IMR-90 (cell line): ENCODE data around the gene UBA1. TPM values are rescaled to one million over a fixed set of nuclear protein-coding genes. Genes with fewer than 3 reads are reported as not detected.
A peak's percentile ranks its signal among the peaks of the same experiment; 100 is the strongest.

Experiments
- ATAC-seq: fragments of 200-7000 bp; cut with Tn5 transposase; 2 replicates; pipeline ENCODE4 v1.9.1; 2020; ENCODE audit warnings: low read depth, mild to moderate bottlenecking, moderate library complexity
- BruUV-seq: library from RNA; stranded (reverse); fragments of 400-500 nt; replicated peaks from 2 replicates; lab custom pipeline; 2021; lab: Mats Ljungman, UMichigan
- CTCF ChIA-PET: fragments of 300-600 bp; formaldehyde crosslinking; extraction: SDS; loops from one replicate; lab custom pipeline; 2021; ENCODE audit warnings: antibody characterized with exemption; lab: Yijun Ruan, JAX
- POLR2A ChIA-PET: fragments of 300-600 bp; sonication (Branson Sonifier 250); formaldehyde crosslinking; loops from one replicate; lab custom pipeline; 2022; ENCODE audit warnings: antibody characterized with exemption; ENCODE audit not compliant: unreplicated experiment; lab: Charles Lee
- DNase-seq: peaks from one replicate; pipeline ENCODE4 v3.0.0; 2013
- H2AFZ ChIP-seq: replicated peaks from 2 replicates; pipeline ENCODE3; 2013; ENCODE audit warnings: low read length, mild to moderate bottlenecking; ENCODE audit not compliant: poor library complexity
- H2AK5ac ChIP-seq: 2 replicates; pipeline ENCODE4 v1.6.1; 2013; ENCODE audit warnings: low read depth, low read length, inconsistent platforms
- H2AK9ac ChIP-seq: replicated peaks from 2 replicates; pipeline ENCODE3; 2013; ENCODE audit warnings: mild to moderate bottlenecking, low read depth, low read length, moderate library complexity; ENCODE audit not compliant: poor library complexity
- H2BK120ac ChIP-seq: 2 replicates; pipeline ENCODE4 v1.6.1; 2013; ENCODE audit warnings: low read depth, low read length, inconsistent platforms
- H2BK15ac ChIP-seq: 3 replicates; pipeline ENCODE4 v1.6.1; 2013; ENCODE audit warnings: low read depth, low read length, inconsistent platforms
- H2BK20ac ChIP-seq: 2 replicates; pipeline ENCODE4 v1.6.1; 2013; ENCODE audit warnings: low read depth, mild to moderate bottlenecking, inconsistent platforms, low read length, moderate library complexity
- H2BK5ac ChIP-seq: 2 replicates; pipeline ENCODE4 v1.6.1; 2013; ENCODE audit warnings: mild to moderate bottlenecking, low read depth, low read length, inconsistent platforms; ENCODE audit not compliant: poor library complexity, severe bottlenecking
- H3K14ac ChIP-seq: replicated peaks from 2 replicates; pipeline ENCODE4 v1.6.1; 2013; ENCODE audit warnings: low read depth, low read length, inconsistent platforms
- H3K18ac ChIP-seq: 2 replicates; pipeline ENCODE4 v1.6.1; 2013; ENCODE audit warnings: low read depth, low read length, control low read depth
- H3K23ac ChIP-seq: 2 replicates; pipeline ENCODE4 v1.6.1; 2013; ENCODE audit warnings: low read depth, low read length, inconsistent platforms
- H3K27ac ChIP-seq: 2 replicates; pipeline ENCODE4 v1.5.1; 2013; ENCODE audit warnings: mild to moderate bottlenecking, control low read depth, low read length; ENCODE audit not compliant: insufficient read depth
- H3K27me3 ChIP-seq: 2 replicates; pipeline ENCODE4 v1.6.1; 2013; ENCODE audit warnings: low read length; ENCODE audit not compliant: control insufficient read depth, insufficient read depth
- H3K36me3 ChIP-seq: 2 replicates; pipeline ENCODE4 v1.6.1; 2013; ENCODE audit warnings: low read length, mixed read lengths; ENCODE audit not compliant: control insufficient read depth, insufficient read depth
- H3K4ac ChIP-seq: 2 replicates; pipeline ENCODE4 v1.6.1; 2013; ENCODE audit warnings: low read depth, low read length, inconsistent platforms
- H3K4me1 ChIP-seq: 2 replicates; pipeline ENCODE4 v1.6.1; 2013; ENCODE audit warnings: low read length, mixed read lengths; ENCODE audit not compliant: control insufficient read depth, insufficient read depth
- H3K4me2 ChIP-seq: 2 replicates; pipeline ENCODE4 v1.6.1; 2013; ENCODE audit warnings: low read depth, mild to moderate bottlenecking, control low read depth, low read length, moderate library complexity
- H3K4me3 ChIP-seq: 2 replicates; pipeline ENCODE4 v1.5.1; 2013; ENCODE audit warnings: low read depth, mild to moderate bottlenecking, control low read depth, low read length, moderate library complexity; ENCODE audit not compliant: insufficient read depth
- H3K56ac ChIP-seq: 2 replicates; pipeline ENCODE4 v1.6.1; 2013; ENCODE audit warnings: low read length, inconsistent platforms; ENCODE audit not compliant: insufficient read depth; ENCODE audit errors: extremely low read depth
- H3K79me1 ChIP-seq, 2 experiments: 2 replicates each; pipeline ENCODE4 v1.6.1; 2013; ENCODE audit warnings: low read length in 2 of 2, inconsistent platforms in 1 of 2, low read depth in 1 of 2
- H3K9ac ChIP-seq: 2 replicates; pipeline ENCODE4 v1.6.1; 2013; ENCODE audit warnings: low read depth, low read length, control low read depth
- H3K9me1 ChIP-seq: 2 replicates; pipeline ENCODE4 v1.6.1; 2013; ENCODE audit warnings: low read length, inconsistent platforms; ENCODE audit not compliant: insufficient read depth
- H3K9me3 ChIP-seq: 2 replicates; pipeline ENCODE4 v1.6.1; 2013; ENCODE audit warnings: low read length; ENCODE audit not compliant: control insufficient read depth, insufficient read depth
- H4K20me1 ChIP-seq: 2 replicates; pipeline ENCODE4 v1.6.1; 2013; ENCODE audit warnings: low read length, inconsistent platforms; ENCODE audit not compliant: insufficient read depth
- H4K5ac ChIP-seq: 2 replicates; pipeline ENCODE4 v1.6.1; 2013; ENCODE audit warnings: mild to moderate bottlenecking, low read depth, low read length, control low read depth
- H4K8ac ChIP-seq, 2 experiments: 2 replicates each; pipeline ENCODE4 v1.6.1; 2013; ENCODE audit warnings: low read depth in 2 of 2, low read length in 2 of 2, control low read depth in 1 of 2, inconsistent platforms in 1 of 2
- H4K91ac ChIP-seq: 2 replicates; pipeline ENCODE4 v1.6.1; 2013; ENCODE audit warnings: low read depth, low read length, inconsistent platforms; ENCODE audit not compliant: insufficient read depth
- CHD1 ChIP-seq: IDR thresholded peaks from 2 replicates; pipeline ENCODE4 v1.6.1; 2012; ENCODE audit warnings: low read depth, low read length, improper control_type of control experiment
- FOS ChIP-seq: fragments of 150-350 bp; IDR thresholded peaks from 2 replicates; pipeline ENCODE4 v1.6.1; 2016; ENCODE audit warnings: low read depth, low read length
- MAZ ChIP-seq: IDR thresholded peaks from 2 replicates; pipeline ENCODE4 v1.6.1; 2012; ENCODE audit warnings: low read depth, mild to moderate bottlenecking, low read length, improper control_type of control experiment, moderate library complexity, borderline replicate concordance
- MXI1 ChIP-seq: IDR thresholded peaks from 2 replicates; pipeline ENCODE4 v1.6.1; 2012; ENCODE audit warnings: low read depth, mild to moderate bottlenecking, low read length, moderate library complexity, borderline replicate concordance
- NFE2L2 ChIP-seq: fragments of 150-350 bp; IDR thresholded peaks from 2 replicates; pipeline ENCODE4 v1.6.1; 2016; ENCODE audit warnings: low read depth, mild to moderate bottlenecking, low read length
- RCOR1 ChIP-seq: IDR thresholded peaks from 2 replicates; pipeline ENCODE4 v1.6.1; 2012; ENCODE audit warnings: mild to moderate bottlenecking, low read length, improper control_type of control experiment; ENCODE audit not compliant: insufficient replicate concordance
- SMC3 ChIP-seq: fragments of 150-350 bp; IDR thresholded peaks from 2 replicates; pipeline ENCODE4 v1.6.1; 2016; ENCODE audit warnings: low read depth, mild to moderate bottlenecking, antibody characterized with exemption, low read length, moderate library complexity
- WGBS, 2 experiments: methylation state at CpG; one replicate each; pipeline versions ENCODE4 v1.1.5 to v1.1.7; 2013; ENCODE audit warnings: missing lambda C conversion rate in 2 of 2; ENCODE audit not compliant: insufficient read length in 1 of 2; ENCODE audit errors: extremely low coverage in 2 of 2; 5-methylcytosine and 5-hydroxymethylcytosine counted together
- dilution Hi-C: fragments of 300-500 bp; cut with HindIII; formaldehyde crosslinking; loops from one replicate; pipeline ENCODE4 v1.14.3; 2018; ENCODE audit warnings: low sequenced_read_pairs; ENCODE audit not compliant: unreplicated experiment
- in situ Hi-C: fragments of 300-500 bp; cut with MboI; formaldehyde crosslinking; loops from 3 replicates; pipeline ENCODE4 v1.14.3; 2019; ENCODE audit warnings: low sequenced_read_pairs, inconsistent platforms, mixed read lengths
- intact Hi-C: fragments of 100-400 bp; cut with micrococcal nuclease; formaldehyde crosslinking; loops from 2 replicates; pipeline ENCODE4 v1.10.0; 2022
- polyA plus RNA-seq, 3 experiments: library from polyadenylated mRNA; depleted of rRNA; stranded (reverse); fragments of >200 nt; gene quantifications; 2 replicates each; pipeline ENCODE4 v1.2.3, GENCODE V29; 2012; ENCODE audit warnings: low replicate concordance in 1 of 3
- total RNA-seq: library from RNA; depleted of rRNA; stranded (reverse); fragments of >200 nt; gene quantifications from 2 replicates; pipeline ENCODE4 v1.2.3, GENCODE V29; 2012
- TF ChIP-seq, protein P1 (sequence below): conservative IDR thresholded peaks from 2 replicates; pipeline ENCODE4 v1.5.1; 2012; ENCODE audit warnings: mild to moderate bottlenecking, low read depth, low read length, improper control_type of control experiment
- TF ChIP-seq, protein P2 (sequence below): fragments of 150-350 bp; IDR thresholded peaks from 2 replicates; pipeline ENCODE4 v1.6.1; 2017; ENCODE audit warnings: mild to moderate bottlenecking, antibody characterized with exemption, low read length, low read depth
- TF ChIP-seq, protein P3 (sequence below): fragments of 150-350 bp; IDR thresholded peaks from 2 replicates; pipeline ENCODE4 v1.6.1; 2016; ENCODE audit warnings: low read depth, mild to moderate bottlenecking, low read length, moderate library complexity, borderline replicate concordance

The UBA1 gene
- total and polyA plus RNA-seq, 2 of the 4 experiments (the other 2 are of a cell fraction): 299 to 343 TPM

DNA sequence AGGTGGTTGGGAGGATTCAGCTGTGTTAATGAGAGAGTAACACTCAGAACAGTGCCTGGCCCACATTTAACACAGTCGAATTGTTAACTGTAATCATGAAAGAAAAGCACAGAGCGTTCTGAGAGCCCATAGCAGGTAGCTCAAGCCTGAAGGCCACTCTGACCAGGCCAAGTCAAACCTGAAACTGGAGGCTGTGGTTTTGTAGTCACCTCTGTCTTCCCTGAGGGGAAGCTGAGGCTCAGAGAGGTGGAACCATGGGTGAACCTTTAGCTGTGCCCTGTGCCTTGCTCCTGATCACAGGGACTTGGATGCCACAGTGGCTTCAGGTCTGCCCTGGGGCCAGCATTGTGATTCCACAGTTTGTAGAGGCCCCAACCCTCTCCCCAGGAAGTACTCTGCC is 16.6 kb upstream of the UBA1 start:
- H2AK9ac ChIP-seq: peak overlapping the region; percentile 23
- H3K36me3 ChIP-seq: peaks cover 48% of the 10 kb centered on the region
- in situ Hi-C loops: no loop called here
- no peak overlapping the region for H2AK5ac ChIP-seq
- H2BK5ac ChIP-seq: no peak overlapping the region
- H3K27ac ChIP-seq: no peak overlapping the region
- TF ChIP-seq FOS: no peak
- TF ChIP-seq, protein P1, sequence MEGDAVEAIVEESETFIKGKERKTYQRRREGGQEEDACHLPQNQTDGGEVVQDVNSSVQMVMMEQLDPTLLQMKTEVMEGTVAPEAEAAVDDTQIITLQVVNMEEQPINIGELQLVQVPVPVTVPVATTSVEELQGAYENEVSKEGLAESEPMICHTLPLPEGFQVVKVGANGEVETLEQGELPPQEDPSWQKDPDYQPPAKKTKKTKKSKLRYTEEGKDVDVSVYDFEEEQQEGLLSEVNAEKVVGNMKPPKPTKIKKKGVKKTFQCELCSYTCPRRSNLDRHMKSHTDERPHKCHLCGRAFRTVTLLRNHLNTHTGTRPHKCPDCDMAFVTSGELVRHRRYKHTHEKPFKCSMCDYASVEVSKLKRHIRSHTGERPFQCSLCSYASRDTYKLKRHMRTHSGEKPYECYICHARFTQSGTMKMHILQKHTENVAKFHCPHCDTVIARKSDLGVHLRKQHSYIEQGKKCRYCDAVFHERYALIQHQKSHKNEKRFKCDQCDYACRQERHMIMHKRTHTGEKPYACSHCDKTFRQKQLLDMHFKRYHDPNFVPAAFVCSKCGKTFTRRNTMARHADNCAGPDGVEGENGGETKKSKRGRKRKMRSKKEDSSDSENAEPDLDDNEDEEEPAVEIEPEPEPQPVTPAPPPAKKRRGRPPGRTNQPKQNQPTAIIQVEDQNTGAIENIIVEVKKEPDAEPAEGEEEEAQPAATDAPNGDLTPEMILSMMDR: no peak
- no peak for TF ChIP-seq MAZ
- TF ChIP-seq MXI1: no peak
- no peak for TF ChIP-seq RCOR1
- TF ChIP-seq, protein P2, sequence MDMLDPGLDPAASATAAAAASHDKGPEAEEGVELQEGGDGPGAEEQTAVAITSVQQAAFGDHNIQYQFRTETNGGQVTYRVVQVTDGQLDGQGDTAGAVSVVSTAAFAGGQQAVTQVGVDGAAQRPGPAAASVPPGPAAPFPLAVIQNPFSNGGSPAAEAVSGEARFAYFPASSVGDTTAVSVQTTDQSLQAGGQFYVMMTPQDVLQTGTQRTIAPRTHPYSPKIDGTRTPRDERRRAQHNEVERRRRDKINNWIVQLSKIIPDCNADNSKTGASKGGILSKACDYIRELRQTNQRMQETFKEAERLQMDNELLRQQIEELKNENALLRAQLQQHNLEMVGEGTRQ: no peak
- no peak for TF ChIP-seq SMC3
- TF ChIP-seq, protein P3, sequence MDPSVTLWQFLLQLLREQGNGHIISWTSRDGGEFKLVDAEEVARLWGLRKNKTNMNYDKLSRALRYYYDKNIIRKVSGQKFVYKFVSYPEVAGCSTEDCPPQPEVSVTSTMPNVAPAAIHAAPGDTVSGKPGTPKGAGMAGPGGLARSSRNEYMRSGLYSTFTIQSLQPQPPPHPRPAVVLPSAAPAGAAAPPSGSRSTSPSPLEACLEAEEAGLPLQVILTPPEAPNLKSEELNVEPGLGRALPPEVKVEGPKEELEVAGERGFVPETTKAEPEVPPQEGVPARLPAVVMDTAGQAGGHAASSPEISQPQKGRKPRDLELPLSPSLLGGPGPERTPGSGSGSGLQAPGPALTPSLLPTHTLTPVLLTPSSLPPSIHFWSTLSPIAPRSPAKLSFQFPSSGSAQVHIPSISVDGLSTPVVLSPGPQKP: no peak
- no peak for TF ChIP-seq NFE2L2
- TF ChIP-seq CHD1: no peak
- H3K4ac ChIP-seq: no peak overlapping the region
- no peak overlapping the region for H4K8ac ChIP-seq
- intact Hi-C loops: no loop called here
- H3K9me1 ChIP-seq: no peaks in the 10 kb centered on the region
- H3K56ac ChIP-seq: no peak overlapping the region
- no peak overlapping the region for H3K9ac ChIP-seq
- CTCF ChIA-PET: no interaction called here
- no peak overlapping the region for H3K14ac ChIP-seq
- H3K79me1 ChIP-seq: peaks cover 3% of the 10 kb centered on the region in 2 experiments; a peak in 1 of 4 replicates
- H3K4me3 ChIP-seq: no peak overlapping the region
- no peak overlapping the region for H4K91ac ChIP-seq
- DNase-seq (no peak), ATAC-seq (no peak)
- no peaks in the 10 kb centered on the region for H3K4me1 ChIP-seq
- H3K4me2 ChIP-seq: no peak overlapping the region
- POLR2A ChIA-PET: interaction anchor here (0.6 kb wide), 1 partner anchor 205 kb away, joined by 3 read pairs; no protein-coding TSS in a partner anchor
- H3K23ac ChIP-seq: no peak overlapping the region
- BruUV-seq: no TSS peak
- no peak overlapping the region for H2BK15ac ChIP-seq
- WGBS, 2 experiments: no CpG with 5 or more reads among the region's 2 CpGs
- dilution Hi-C loops: no loop called here
- no peaks in the 10 kb centered on the region for H4K20me1 ChIP-seq
- H4K5ac ChIP-seq: no peak overlapping the region
- H2BK20ac ChIP-seq: no peak overlapping the region
- H2AFZ ChIP-seq: no peak overlapping the region
- peaks cover 21% of the 10 kb centered on the region; the same call in 1 of the 2 replicates for H3K27me3 ChIP-seq
- H2BK120ac ChIP-seq: no peak overlapping the region
- no peak overlapping the region for H3K18ac ChIP-seq
- no peaks in the 10 kb centered on the region for H3K9me3 ChIP-seq
